ENCODE data around the gene UGT1A1. TPM values are rescaled to one million over a fixed set of nuclear protein-coding genes. Genes with fewer than 3 reads are reported as not detected.
A peak's percentile ranks its signal among the peaks of the same experiment; 100 is the strongest.
"Not testable (repeated sequence)": the region's sequence is repeated elsewhere in the genome, so short reads cannot be mapped to it uniquely, and the experiment has no call there.

UGT1A1 gene
- total and polyA plus RNA-seq, 2 experiments from 2014 or later, result not detected

DNA sequence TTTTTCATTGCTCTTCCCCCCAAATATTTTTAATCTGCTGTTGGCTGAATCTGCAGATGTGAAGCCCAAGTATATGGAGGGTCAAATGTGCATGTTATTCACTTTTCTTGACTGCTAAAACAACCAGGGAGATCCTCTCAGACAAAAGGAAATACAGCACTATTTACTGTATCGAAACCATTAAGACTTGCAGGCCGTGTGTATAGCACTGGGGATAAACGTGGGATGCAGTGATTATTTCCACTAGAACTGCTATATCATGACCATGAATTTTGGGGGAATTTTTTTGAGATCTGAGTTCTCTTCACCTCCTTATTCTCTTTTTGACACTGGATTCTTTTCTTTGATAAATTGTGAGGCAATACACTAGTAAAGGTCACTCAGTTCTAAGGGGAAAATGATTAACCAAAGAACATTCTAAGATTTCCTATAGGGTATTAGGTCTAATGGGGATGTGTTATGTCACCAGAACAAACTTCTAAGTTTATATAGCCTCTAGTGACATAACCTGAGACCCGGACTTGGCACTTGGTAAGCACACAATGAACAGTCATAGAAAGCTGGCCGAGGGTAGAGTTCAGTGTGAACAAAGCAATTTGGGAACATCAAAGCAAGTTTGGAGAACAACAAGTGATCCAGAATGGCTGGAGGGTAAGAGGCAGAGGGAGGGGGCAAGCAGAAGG lies 14.9 kb upstream of the UGT1A1 start:
- Histone ChIP-seq H3K27ac (no peak overlapping the region), H3K36me3 (no peaks in the 10 kb centered on the region), H3K9me3 (ENCODE audit: low read depth) (no peaks in the 10 kb centered on the region), H3K4me3 (no peak overlapping the region), H3K27me3 (no peaks in the 10 kb centered on the region), H3K4me1 (ENCODE audit: low read depth) (no peaks in the 10 kb centered on the region)
- DNase-seq (ENCODE audit: low read depth in 1 of 2, low spot score in 1 of 2), result no peak
- TF ChIP-seq, protein P1, sequence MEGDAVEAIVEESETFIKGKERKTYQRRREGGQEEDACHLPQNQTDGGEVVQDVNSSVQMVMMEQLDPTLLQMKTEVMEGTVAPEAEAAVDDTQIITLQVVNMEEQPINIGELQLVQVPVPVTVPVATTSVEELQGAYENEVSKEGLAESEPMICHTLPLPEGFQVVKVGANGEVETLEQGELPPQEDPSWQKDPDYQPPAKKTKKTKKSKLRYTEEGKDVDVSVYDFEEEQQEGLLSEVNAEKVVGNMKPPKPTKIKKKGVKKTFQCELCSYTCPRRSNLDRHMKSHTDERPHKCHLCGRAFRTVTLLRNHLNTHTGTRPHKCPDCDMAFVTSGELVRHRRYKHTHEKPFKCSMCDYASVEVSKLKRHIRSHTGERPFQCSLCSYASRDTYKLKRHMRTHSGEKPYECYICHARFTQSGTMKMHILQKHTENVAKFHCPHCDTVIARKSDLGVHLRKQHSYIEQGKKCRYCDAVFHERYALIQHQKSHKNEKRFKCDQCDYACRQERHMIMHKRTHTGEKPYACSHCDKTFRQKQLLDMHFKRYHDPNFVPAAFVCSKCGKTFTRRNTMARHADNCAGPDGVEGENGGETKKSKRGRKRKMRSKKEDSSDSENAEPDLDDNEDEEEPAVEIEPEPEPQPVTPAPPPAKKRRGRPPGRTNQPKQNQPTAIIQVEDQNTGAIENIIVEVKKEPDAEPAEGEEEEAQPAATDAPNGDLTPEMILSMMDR (IDR thresholded peaks at IDR 0.05; ENCODE audit: low read depth, low read length), result no peak

DNA sequence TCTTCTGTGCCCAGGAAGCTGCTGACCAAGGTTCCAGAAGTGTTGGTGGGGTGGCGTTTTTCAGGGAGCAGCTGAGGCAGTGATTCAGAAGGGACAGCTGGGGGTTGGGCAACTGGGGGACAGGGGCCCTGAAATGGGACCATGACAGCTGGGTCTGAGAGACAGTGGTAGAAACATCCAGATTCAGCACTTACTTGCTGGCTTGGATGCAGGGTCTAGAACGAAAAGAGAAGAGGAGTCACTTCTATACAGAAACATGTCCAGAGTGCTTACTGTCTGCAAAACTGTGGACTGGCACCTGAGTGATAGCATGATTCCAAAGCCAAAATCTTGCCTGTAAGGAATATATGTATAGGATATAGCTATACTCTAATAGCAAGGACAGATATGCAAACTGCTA lies 14.2 kb upstream of the UGT1A1 start:
- H3K27ac ChIP-seq; H3K9me3 ChIP-seq (ENCODE audit: low read depth); H3K4me1 ChIP-seq (ENCODE audit: low read depth): not testable (repeated sequence)

DNA sequence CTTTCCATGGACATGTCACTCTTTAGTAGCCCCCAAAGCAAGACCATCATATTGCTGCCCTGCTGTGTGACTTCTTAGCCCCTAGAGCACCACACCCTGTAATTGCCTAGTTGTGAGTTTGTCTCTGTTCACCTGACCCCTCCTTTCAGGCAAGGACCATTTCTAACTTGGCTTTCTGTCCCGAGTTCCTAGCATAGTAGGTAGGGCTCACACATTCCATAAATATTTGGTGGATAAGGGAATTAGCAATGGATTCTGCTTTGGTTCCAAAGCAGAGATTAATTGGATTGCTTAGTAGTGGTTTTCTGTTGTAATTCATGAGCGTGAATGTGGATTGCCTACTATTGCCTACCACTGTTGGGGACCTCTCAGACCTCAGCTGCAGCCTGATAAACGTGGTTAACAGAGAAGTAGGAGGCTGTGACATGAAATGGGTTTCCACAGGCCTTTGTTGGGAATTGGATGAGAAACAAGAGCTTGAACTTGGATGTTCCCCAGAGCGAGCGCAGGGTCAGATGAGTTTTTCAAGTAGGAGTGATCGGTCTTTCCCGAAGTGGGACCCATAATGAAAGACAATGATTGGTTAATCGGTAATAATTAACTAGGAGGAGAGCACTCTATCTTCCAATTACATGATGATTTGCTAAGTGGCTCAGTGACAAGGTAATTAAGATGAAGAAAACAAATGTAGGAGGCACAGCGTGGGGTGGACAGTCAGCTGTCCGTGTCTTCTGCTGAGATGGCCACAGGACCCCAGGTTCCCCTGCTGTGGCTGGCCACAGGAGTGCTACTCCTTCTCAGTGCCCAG lies 13.4 kb upstream of the UGT1A1 start:
- Histone ChIP-seq H3K4me1 (ENCODE audit: low read depth) (no peaks in the 10 kb centered on the region), H3K9me3 (ENCODE audit: low read depth) (no peaks in the 10 kb centered on the region), H3K27me3 (no peaks in the 10 kb centered on the region), H3K27ac (no peak overlapping the region), H3K36me3 (no peaks in the 10 kb centered on the region), H3K4me3 (no peak overlapping the region)
- DNase-seq (ENCODE audit: low read depth in 1 of 2, low spot score in 1 of 2), result peak in 1 of 2 donors; percentile 39
- TF ChIP-seq, protein P1 (IDR thresholded peaks at IDR 0.05; ENCODE audit: low read depth, low read length), result no peak

More for the DNA sequence above, 14.2 kb upstream of the UGT1A1 start:
- H3K36me3 ChIP-seq; H3K4me3 ChIP-seq; DNase-seq (ENCODE audit: low read depth in 1 of 2, low spot score in 1 of 2); H3K27me3 ChIP-seq: not testable (repeated sequence)

DNA sequence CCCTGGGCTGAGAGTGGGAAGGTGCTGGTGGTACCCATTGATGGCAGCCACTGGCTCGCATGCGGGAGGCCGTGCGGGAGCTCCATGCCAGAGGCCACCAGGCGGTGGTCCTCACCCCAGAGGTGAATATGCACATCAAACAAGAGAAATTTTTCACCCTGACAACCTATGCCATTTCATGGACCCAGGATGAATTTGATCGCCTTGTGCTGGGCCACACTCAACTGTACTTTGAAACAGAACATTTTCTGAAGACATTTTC lies 12.9 kb upstream of the UGT1A1 start:
- H3K36me3 ChIP-seq, result no peaks in the 10 kb centered on the region
- H3K4me1 ChIP-seq (ENCODE audit: low read depth), result no peaks in the 10 kb centered on the region
- TF ChIP-seq, protein P1 (IDR thresholded peaks at IDR 0.05; ENCODE audit: low read depth, low read length), result no peak
- no peak for DNase-seq (ENCODE audit: low read depth in 1 of 2, low spot score in 1 of 2)
- no peaks in the 10 kb centered on the region for H3K27me3 ChIP-seq
- H3K27ac ChIP-seq, result no peak overlapping the region
- no peaks in the 10 kb centered on the region for H3K9me3 ChIP-seq (ENCODE audit: low read depth)
- H3K4me3 ChIP-seq, result no peak overlapping the region

DNA sequence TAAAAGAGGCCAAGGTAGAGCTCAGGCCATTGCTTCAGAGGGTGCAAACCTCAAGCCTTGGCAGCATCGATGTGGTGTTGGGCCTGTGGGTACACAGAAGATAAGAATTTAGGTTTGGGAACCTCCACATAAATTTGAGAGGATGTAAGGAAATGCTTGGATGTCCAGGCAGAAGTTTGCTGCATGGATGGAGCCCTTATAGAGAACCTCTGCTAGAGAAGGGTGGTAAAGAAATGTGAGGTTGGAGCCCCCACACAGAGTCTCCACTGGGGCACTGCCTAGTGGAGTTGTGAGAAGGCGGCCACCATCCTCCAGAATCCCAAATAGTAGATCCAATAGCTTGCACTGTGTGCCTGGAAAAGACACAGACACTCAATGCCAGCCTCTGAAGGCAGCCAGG lies 9.4 kb upstream of the UGT1A1 start:
- H3K9me3 ChIP-seq (ENCODE audit: low read depth); H3K27ac ChIP-seq; DNase-seq (ENCODE audit: low read depth in 1 of 2, low spot score in 1 of 2); H3K27me3 ChIP-seq; H3K4me1 ChIP-seq (ENCODE audit: low read depth); H3K36me3 ChIP-seq; H3K4me3 ChIP-seq: not testable (repeated sequence)

DNA sequence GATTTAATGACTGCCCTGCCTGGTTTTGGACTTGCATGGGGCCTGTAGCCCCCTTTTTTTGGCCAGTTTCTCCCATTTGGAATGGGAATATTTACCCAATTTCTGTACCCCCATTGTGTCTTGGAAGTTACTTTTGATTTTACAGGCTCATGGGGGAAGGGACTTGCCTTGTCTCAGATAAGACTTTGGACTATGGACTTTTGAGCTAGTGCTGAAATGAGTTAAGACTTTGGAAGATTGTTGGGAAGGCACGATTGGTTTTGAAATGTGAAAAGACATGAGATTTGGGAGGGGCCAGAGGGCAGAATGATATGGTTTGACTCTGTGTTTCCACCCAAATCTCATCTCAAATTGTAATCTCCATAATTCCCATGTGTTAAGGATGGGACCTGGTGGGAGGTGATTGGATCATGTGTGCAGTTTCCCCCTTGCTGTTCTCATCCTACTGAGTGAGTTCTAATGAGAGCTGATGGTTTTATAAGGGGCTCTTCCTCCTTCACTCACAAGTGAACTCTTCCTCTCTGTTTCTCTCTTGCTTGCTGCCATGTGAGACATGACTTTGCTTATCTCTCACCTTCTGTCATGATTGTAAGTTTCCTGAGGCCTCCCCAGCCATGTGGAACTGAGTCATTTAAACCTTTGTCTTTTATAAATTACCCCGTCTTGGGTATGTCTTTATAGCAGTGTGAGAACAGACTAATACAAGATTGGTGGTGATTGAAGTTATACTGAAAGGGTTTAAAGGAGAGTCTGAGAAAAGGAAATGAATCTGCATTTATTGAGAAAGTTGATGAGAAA lies 8.7 kb upstream of the UGT1A1 start:
- H3K9me3 ChIP-seq (ENCODE audit: low read depth); DNase-seq (ENCODE audit: low read depth in 1 of 2, low spot score in 1 of 2); H3K27me3 ChIP-seq; H3K4me1 ChIP-seq (ENCODE audit: low read depth); H3K36me3 ChIP-seq; H3K27ac ChIP-seq; H3K4me3 ChIP-seq: not testable (repeated sequence)

All from cardiac muscle cell (in vitro differentiated cells and primary cell).